Measurements from ENCODE around the gene CEMIP.

CEMIP gene

GRCh38 chr15:80790236-80790635 lies 11.1 kb downstream of the CEMIP start:
- intact Hi-C loops (cut with DNase I; ENCODE audit: low total_unique reads) = no loop called here
- no peaks in the 10 kb centered on the region for H3K4me1 ChIP-seq
- H3K27me3 ChIP-seq = no peaks in the 10 kb centered on the region
- DNase-seq = no peak
- H3K9me3 ChIP-seq = no peaks in the 10 kb centered on the region
- no peaks in the 10 kb centered on the region for H3K36me3 ChIP-seq
- TF ChIP-seq CTCF (IDR thresholded peaks at IDR 0.05) = no peak
- H3K4me3 ChIP-seq = no peak overlapping the region
- H3K27ac ChIP-seq = no peak overlapping the region

- no peak overlapping the region for H3K27ac ChIP-seq
- no peak for TF ChIP-seq CTCF (IDR thresholded peaks at IDR 0.05)
- DNase-seq = no peak
- intact Hi-C loops (cut with DNase I; ENCODE audit: low total_unique reads) = no loop called here
- no peaks in the 10 kb centered on the region for H3K9me3 ChIP-seq
- no peaks in the 10 kb centered on the region for H3K4me1 ChIP-seq
- H3K4me3 ChIP-seq = no peak overlapping the region
- no peaks in the 10 kb centered on the region for H3K36me3 ChIP-seq
- H3K27me3 ChIP-seq = no peaks in the 10 kb centered on the region
Observed at GRCh38 chr15:80791004-80791403, 11.8 kb downstream of the CEMIP start.

- no peak overlapping the region for H3K4me3 ChIP-seq
- no peaks in the 10 kb centered on the region for H3K9me3 ChIP-seq
- no peak for TF ChIP-seq CTCF (IDR thresholded peaks at IDR 0.05)
- no peaks in the 10 kb centered on the region for H3K4me1 ChIP-seq
- H3K36me3 ChIP-seq = no peaks in the 10 kb centered on the region
- no peaks in the 10 kb centered on the region for H3K27me3 ChIP-seq
- intact Hi-C loops (cut with DNase I; ENCODE audit: low total_unique reads) = no loop called here
- no peak overlapping the region for H3K27ac ChIP-seq
- no peak for DNase-seq
Observed at GRCh38 chr15:80796407-80796806, 17.2 kb downstream of the CEMIP start.

- no peak for DNase-seq
- Histone ChIP-seq H3K4me1 (no peaks in the 10 kb centered on the region), H3K36me3 (no peaks in the 10 kb centered on the region), H3K4me3 (no peak overlapping the region), H3K27ac (no peak overlapping the region), H3K9me3 (no peaks in the 10 kb centered on the region), H3K27me3 (no peaks in the 10 kb centered on the region)
- TF ChIP-seq CTCF (IDR thresholded peaks at IDR 0.05) = no peak
- intact Hi-C loops (cut with DNase I; ENCODE audit: low total_unique reads) = no loop called here
Observed at GRCh38 chr15:80798911-80799310, 19.7 kb downstream of the CEMIP start.

GRCh38 chr15:80800067-80800466 lies 20.9 kb downstream of the CEMIP start:
- H3K27me3 ChIP-seq = no peaks in the 10 kb centered on the region
- no peak for TF ChIP-seq CTCF (IDR thresholded peaks at IDR 0.05)
- no peaks in the 10 kb centered on the region for H3K36me3 ChIP-seq
- no peak overlapping the region for H3K27ac ChIP-seq
- intact Hi-C loops (cut with DNase I; ENCODE audit: low total_unique reads) = no loop called here
- no peak for DNase-seq
- no peaks in the 10 kb centered on the region for H3K4me1 ChIP-seq
- H3K4me3 ChIP-seq = no peak overlapping the region
- no peaks in the 10 kb centered on the region for H3K9me3 ChIP-seq

All from tibial artery (tissue), 4 donors.